Osteocyte (in vitro differentiated cells): ENCODE results near the gene OVOL2. TPM values are rescaled to one million over a fixed set of nuclear protein-coding genes. Genes with fewer than 3 reads are reported as not detected.

Source experiments
- DNase-seq: peaks from one replicate; pipeline ENCODE4 v3.0.0; 2021; ENCODE audit warnings: mixed read lengths; ENCODE audit not compliant: unreplicated experiment; ENCODE audit errors: extremely low spot score
- H3K27ac Mint-ChIP-seq: one replicate; pipeline ENCODE4 v1.8.0; 2021; ENCODE audit warnings: mild to moderate bottlenecking, mixed read lengths; ENCODE audit not compliant: unreplicated experiment
- H3K27me3 Mint-ChIP-seq: one replicate; pipeline ENCODE4 v1.8.0; 2021; ENCODE audit warnings: mixed read lengths; ENCODE audit not compliant: unreplicated experiment
- H3K36me3 Mint-ChIP-seq: one replicate; pipeline ENCODE4 v1.8.0; 2021; ENCODE audit warnings: mixed read lengths; ENCODE audit not compliant: unreplicated experiment
- H3K4me1 Mint-ChIP-seq: one replicate; pipeline ENCODE4 v1.8.0; 2021; ENCODE audit warnings: mixed read lengths; ENCODE audit not compliant: unreplicated experiment
- H3K4me3 Mint-ChIP-seq: one replicate; pipeline ENCODE4 v1.8.0; 2021; ENCODE audit warnings: mild to moderate bottlenecking, moderate library complexity, mixed read lengths; ENCODE audit not compliant: unreplicated experiment
- H3K9me3 Mint-ChIP-seq: one replicate; pipeline ENCODE4 v1.8.0; 2021; ENCODE audit warnings: mixed read lengths; ENCODE audit not compliant: unreplicated experiment
- total RNA-seq: library from RNA; stranded (reverse); gene quantifications from 2 replicates; pipeline ENCODE4 v1.2.1, GENCODE V29; 2021
- TF ChIP-seq, protein P1 (sequence below): fragments of 200-600 bp; sonication (generic); IDR thresholded peaks from 2 replicates; pipeline ENCODE4 v1.5.0; 2021; ENCODE audit warnings: antibody characterized with exemption, mild to moderate bottlenecking, moderate library complexity

Gene OVOL2
- total RNA-seq, 1 donor from 2014 or later: not detected

DNA sequence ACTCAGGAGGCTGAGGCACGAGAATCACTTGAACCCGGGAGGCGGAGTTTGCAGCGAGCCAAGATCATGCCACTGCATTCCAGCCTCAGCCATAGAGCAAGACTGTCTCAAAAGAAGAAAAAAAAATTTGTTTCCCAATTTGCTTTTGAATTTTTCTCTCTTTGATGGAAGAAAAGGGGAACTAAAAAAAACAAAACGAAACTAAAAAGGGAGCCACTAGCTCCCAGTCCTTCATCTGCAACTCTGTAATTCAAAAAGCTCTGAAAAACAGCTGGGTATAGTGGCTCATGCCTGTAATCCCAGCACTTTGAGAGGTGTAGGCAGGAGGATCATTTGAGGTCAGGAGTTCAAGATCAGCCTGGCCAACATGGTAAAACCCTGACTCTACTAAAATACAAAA is 9.5 kb downstream of the OVOL2 start:
- no peaks in the 10 kb centered on the region for H3K36me3 Mint-ChIP-seq

DNA sequence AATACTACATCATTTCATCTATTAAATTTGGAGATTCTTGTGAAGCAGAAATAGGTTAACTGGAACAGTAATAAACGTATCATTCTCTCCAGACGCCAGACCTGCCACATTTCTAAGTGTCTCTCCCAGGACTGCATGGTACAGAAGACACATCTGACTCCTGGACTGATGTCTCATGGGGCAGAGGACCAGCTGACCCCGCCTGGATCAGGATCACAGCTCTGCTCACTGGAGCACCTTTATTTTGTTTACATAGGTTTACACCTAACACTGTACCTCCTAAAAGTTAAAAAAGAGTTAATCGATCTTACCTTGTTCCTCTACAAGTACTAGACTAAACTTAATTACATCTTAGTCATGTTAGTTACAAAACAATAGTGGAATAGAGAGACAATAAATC is 11.2 kb downstream of the OVOL2 start:
- TF ChIP-seq, protein P1, sequence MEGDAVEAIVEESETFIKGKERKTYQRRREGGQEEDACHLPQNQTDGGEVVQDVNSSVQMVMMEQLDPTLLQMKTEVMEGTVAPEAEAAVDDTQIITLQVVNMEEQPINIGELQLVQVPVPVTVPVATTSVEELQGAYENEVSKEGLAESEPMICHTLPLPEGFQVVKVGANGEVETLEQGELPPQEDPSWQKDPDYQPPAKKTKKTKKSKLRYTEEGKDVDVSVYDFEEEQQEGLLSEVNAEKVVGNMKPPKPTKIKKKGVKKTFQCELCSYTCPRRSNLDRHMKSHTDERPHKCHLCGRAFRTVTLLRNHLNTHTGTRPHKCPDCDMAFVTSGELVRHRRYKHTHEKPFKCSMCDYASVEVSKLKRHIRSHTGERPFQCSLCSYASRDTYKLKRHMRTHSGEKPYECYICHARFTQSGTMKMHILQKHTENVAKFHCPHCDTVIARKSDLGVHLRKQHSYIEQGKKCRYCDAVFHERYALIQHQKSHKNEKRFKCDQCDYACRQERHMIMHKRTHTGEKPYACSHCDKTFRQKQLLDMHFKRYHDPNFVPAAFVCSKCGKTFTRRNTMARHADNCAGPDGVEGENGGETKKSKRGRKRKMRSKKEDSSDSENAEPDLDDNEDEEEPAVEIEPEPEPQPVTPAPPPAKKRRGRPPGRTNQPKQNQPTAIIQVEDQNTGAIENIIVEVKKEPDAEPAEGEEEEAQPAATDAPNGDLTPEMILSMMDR: no peak

More for the DNA sequence above, 9.5 kb downstream of the OVOL2 start:
- TF ChIP-seq, protein P1: no peak
- Mint-ChIP-seq H3K27me3 (peaks cover 69% of the 10 kb centered on the region), H3K4me1 (no peaks in the 10 kb centered on the region), H3K9me3 (no peaks in the 10 kb centered on the region), H3K4me3 (no peak overlapping the region), H3K27ac (no peak overlapping the region)
- DNase-seq: no peak

DNA sequence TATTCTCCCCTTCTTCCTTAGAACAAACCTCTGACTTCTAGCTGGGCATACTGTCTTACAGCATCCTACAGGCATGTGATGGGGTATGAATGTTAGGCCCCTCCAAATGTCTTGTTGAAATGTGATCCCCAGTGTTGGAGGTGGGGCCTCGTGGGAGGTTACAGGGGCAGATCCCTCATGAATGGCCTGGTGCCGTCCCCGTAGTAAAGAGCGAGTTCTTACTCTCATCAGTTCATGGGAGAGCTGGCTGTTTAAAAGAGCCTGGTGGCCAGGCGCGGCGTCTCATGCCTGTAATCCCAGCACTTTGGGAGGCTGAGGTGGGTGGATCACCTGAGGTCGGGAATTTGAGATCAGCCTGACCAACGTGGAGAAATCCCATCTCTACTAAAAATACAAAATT is 15.5 kb downstream of the OVOL2 start:
- no peak overlapping the region for H3K4me3 Mint-ChIP-seq
- DNase-seq: no peak
- no peak overlapping the region for H3K27ac Mint-ChIP-seq
- H3K36me3 Mint-ChIP-seq: no peaks in the 10 kb centered on the region
- H3K27me3 Mint-ChIP-seq: peaks cover 37% of the 10 kb centered on the region
- no peaks in the 10 kb centered on the region for H3K9me3 Mint-ChIP-seq
- no peaks in the 10 kb centered on the region for H3K4me1 Mint-ChIP-seq
- TF ChIP-seq, protein P1: no peak

More for the DNA sequence above, 11.2 kb downstream of the OVOL2 start:
- no peaks in the 10 kb centered on the region for H3K4me1 Mint-ChIP-seq
- H3K36me3 Mint-ChIP-seq: no peaks in the 10 kb centered on the region
- no peaks in the 10 kb centered on the region for H3K9me3 Mint-ChIP-seq
- DNase-seq: no peak
- H3K27me3 Mint-ChIP-seq: peaks cover 54% of the 10 kb centered on the region
- H3K27ac Mint-ChIP-seq: no peak overlapping the region
- no peak overlapping the region for H3K4me3 Mint-ChIP-seq

DNA sequence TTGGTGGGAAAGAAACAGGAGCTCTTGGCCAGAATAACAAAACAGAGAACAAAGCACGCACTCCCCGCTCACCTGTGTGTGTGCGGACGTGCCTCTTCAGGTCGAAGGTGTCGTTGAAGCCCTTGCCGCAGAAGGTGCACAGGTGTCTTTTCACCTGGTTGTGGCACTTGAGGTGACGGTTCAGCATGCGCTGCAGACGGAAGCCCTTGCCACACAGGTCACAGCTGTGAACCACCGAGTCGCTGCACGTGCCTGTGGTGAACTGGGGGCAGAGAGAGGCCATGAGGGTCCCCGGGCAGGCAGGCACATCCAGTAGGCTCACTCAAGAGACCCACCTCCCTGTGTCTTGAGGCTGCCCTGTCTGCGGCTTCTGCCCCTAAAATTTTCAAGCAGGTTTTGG is 16.3 kb downstream of the OVOL2 start:
- Mint-ChIP-seq H3K4me1 (no peaks in the 10 kb centered on the region), H3K9me3 (no peaks in the 10 kb centered on the region), H3K4me3 (no peak overlapping the region), H3K36me3 (no peaks in the 10 kb centered on the region), H3K27ac (no peak overlapping the region), H3K27me3 (peaks cover 32% of the 10 kb centered on the region)
- DNase-seq: no peak
- TF ChIP-seq, protein P1: no peak

DNA sequence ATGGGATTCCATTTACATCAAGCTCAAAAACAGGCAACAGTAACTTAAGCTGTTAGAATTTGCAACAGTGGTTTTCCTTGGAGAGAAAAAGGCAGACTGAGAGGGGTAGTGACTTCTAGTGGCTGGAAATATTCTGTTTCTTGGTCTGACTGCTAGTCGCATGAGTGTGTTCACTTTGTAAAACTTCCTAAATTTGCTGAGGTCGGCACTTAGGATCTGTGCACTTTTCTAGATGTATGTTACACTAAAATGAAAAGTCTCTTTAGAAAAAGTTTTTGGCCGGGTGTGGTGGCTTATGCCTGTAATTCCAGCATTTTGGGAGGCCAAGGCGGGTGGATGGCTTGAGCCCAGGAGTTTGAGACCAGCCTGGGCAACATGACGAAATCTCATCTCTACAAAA is 18.7 kb downstream of the OVOL2 start:
- Mint-ChIP-seq H3K4me3 (no peak overlapping the region), H3K9me3 (no peaks in the 10 kb centered on the region), H3K27ac (no peak overlapping the region), H3K27me3 (peaks cover 24% of the 10 kb centered on the region), H3K4me1 (no peaks in the 10 kb centered on the region), H3K36me3 (no peaks in the 10 kb centered on the region)
- no peak for DNase-seq
- TF ChIP-seq, protein P1: no peak
